Stimulated activated CD4-positive, alpha-beta T cell treated with anti-CD3 and anti-CD28 coated beads, TNF-alpha, amount 100 ng/mL, for 48 hours (primary cell): ENCODE measurements around the gene ASCL5.
"Not testable (repeated sequence)": the region's sequence is repeated elsewhere in the genome, so short reads cannot be mapped to it uniquely, and the experiment has no call there.

Source experiments
- DNase-seq, 3 donors: peaks; one replicate each; pipeline ENCODE4 v3.0.0-alpha.2; 2020; ENCODE audit warnings: low read depth in 3 of 3

ASCL5 gene, protein sequence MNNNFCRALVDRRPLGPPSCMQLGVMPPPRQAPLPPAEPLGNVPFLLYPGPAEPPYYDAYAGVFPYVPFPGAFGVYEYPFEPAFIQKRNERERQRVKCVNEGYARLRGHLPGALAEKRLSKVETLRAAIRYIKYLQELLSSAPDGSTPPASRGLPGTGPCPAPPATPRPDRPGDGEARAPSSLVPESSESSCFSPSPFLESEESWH

DNA sequence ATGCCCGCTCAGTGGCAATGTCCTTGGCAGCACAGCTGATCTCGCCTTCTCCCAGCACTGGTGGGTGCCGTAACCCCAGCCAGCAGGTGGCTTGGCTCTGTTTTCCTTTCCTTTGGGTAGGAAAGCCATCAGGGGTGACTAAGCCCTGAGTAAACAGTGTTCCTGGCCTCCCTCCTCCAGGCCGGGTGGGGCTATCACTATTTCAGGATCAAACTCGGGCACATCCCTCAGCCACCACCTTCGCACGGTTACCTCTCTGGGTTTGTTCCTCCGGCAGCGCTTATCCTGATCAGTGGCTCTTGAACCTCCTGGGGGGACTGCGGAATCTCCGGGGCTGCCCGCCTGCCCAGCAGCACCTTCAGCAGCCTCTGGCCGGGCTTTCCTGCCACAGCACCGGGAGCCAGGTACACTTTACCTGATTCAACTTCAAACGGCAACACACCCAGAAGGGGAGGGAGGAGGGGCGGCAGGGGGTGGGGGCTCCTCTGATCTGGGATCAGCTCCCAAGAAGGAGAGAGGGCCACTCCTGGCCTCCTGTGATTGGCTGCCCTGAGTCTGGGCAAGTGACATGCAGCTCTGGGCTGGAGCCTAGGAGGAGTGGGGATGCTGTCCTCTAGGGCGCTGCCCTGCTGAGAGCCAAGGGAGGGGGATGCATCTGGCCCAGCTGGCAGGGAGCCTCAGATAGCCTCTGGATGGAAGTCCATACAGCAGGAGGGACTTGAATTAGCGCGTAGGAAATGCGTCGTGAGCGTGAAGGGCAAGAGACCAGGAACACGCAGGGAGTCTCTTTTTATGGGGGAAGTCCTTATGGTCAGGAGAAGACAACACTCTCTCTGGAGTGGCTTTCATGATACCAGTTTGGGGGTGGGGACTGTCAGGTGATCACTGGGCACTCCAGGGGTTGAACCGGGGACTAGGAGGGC is at the start of gene ASCL5:
ASCL5 (minus strand) TSS at position 353 of the 923 bp plus-strand sequence. CDS start 11,812 bp downstream, outside the sequence.
- DNase-seq: no peak

DNA sequence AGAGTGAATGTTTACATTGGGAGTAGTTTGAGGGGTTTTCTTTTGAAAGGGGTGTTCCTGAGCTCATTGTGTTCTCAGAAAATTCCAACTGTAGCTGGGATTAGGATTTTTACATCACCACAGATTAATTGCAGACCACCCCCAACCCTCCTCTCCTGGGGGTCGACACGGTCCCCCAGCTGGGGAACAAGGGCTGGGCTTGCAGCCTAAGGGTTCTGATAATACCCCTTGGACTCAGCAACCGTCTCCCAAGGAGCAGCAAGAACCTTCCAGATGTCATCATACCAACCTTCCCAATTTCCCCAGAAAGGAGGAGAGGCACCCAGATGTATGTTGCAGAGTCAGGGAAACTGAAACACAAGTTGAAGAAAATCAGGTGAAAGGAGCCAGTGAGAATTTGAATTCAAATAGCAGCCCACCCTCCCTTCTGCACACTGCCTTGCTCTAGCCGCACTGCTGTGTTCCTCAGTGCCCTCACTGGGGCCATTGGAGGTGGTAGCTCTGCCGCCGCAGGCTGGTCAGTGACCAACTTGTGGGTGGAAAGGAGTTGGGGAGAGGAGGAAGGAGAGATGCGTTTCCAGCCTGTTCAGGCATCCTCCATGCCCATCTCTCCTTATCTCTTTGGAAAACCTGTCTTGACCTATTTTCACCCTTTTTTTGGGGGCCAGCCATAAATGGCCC is 49.0 kb upstream of the ASCL5 start:
- DNase-seq: no peak

DNA sequence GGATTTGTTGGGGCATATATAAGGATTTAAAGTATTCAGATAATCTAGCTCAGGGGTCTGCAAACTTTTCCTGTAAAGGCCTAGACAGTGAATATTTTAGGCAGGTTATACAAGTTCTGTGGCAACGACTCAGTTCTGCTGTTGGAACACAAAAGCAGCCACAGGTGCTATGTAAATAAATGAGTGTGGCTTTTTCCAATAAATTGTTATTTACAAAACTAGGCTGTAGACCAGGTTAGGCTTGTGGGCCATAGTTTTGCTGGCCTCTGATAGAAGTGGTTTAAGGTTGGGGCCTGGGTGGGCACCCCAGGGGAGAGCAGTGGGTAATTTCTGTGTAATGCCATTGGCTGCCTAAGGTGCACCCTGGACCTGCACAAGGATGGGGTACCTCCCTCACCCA is 46.8 kb upstream of the ASCL5 start:
- DNase-seq: no peak

DNA sequence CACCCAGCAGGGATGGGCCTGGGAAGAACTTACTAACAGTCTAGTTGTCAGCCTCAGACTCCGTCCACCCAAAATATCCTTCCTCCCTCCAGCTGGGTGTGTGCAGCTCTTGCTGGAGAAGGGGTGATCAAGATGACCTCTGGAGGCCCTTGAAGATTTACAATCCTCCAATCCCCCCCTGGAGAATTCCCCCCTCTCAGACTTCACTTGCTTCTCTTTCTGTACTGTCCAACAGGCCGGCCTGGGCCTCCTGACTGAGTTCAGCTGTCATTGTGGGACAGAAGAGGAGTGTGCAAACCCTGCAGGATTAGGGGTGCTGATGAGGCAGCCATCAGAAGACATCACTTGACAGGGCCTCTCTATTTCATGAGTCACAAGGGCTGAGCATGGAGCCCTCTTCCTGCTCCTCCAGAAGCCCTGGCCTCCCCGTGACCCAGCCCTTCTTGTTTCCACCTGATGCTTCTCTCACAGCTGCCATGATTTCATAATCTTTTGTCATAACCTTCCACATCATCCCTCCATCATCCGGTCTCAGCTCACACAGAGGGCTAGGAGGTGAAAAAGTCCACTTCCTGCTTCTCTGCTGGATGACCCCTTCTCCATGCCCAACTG is 46.1 kb upstream of the ASCL5 start:
- DNase-seq: no peak

DNA sequence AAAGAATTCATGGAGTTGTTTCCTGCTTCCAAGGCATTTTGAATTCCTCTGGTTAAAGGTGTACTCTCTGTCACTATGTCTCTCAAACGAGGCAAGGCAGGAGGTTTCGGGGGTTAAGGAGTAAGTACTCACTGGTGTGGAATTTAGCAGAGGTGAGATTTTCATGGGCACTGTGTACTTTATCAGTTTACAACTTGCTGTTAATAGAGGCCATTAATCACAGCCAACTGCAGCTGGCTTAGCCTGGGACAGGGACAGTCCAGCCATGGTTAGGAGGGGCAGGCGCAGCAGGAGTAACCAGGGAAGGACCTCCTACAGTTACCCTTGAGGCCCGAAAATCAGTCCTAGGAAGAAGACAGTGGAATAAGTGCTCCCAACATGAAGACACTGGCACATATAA is 45.3 kb upstream of the ASCL5 start:
- no peak for DNase-seq

DNA sequence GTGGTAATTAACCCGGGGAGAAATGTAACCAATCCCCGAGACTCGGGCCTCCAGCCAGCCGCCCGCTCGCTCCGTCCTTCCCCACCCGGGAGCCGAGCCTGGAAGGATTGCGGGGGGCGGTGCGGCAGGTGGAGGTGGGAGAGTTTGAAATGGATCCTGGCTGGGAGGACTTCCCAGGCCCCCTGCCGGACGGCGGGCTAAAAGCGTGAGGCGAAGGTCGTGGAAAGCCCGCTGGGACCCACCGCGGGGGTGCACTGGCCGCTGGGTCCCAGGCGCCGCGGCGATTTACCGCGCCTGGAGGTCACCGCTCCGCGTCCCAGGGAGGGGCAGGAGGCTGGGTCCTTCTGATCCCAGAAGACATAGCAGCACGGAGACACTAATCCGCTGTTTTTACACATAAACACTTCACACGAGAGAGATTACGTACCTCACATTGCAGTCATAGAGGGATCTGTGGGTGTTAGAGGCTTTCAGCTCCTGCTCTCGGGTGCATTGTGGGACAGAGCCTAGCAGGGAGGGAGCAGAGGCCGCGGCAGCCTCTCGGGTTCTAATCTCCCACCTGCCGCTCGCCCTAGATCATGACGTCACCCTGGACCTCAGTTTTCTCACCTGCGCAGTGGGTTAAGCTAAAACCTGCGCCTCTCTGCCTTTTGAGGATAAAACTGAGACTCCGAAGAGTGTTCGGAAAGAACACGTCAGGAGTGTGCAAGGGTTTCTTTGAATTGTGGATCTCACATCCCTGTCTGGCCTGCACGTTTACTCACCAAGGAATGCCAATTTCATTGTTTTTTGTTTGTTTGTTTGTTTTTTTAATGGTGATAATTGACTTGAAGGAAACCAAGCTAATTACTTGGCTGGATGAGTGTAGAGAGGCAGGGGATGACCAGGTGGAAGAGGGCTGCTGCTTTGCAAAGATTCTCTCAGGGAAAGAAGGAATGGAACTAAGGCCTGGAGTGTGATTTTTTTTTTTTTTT is 44.4 kb upstream of the ASCL5 start:
- DNase-seq: peak; percentile 44 to 71 (median 50)

DNA sequence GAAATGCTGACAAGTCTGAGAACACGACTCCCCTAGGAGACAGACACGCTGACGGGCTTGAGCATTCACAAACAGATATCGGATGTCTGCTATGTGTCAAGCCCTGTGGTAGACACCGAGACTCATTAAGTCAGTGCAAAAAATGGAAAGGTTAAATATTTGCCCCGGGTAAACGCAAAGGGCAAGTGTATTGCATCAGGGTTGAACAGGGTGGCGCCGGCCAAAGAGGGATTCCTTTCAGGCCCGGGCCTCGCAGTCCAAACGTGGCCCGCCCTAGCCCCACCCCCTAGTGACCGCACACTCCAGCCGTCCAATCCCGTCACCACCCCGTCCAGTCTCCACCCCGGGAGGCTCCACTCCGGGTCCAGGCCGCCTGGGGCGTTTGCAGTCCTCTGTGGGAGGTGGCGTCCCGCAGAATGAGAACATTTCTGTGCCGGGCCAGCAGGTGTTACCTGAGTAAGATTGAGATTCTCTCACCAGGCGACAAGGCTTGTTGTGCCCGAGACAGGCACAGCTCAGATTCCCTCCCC is 43.6 kb upstream of the ASCL5 start:
- DNase-seq: peak; percentile 66 to 79 (median 76)

DNA sequence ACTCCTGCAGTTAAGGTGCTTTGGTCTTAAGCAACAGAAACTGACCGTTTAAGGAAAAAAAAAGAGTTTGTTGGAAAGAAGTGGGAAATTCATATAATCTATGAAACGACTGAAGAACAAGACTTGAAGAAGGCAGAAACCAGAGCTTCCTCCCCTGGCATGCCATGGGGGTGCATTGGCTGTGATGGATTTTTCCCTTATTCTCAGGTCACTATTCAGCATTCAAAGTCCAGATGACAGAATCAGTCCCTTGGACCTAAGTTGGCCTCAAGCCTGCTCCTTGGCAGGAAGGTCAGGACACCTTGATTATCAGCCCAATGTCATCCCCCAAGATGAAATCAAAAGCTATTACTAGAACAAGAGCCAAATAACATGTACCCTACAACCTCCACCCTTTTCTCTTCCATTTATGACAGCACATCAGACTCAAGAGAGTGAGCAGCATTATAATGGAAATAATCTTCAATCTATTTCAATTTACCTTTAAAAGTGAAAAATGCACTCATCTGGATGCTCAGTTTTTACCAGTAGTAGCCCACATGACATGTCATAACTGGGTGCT is 43.1 kb upstream of the ASCL5 start:
- DNase-seq: no peak

DNA sequence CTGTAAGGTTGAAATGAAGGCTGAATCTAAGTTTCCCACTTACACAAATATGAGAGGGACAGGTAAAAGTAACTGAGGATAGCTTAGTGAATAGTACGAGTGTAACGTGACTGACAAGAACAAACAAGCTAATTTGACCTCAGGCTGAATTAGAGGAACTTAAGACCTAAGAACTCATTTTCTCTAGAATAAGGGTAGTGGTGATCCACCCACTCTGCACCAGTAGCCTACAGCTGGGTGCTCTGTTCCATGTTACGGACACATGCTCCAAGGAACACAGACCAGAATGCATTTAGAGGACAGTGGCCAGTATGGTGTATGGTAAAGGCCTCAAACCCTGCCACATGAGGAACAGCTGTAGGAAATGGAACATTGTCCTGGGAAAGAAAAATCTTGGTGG is 42.2 kb upstream of the ASCL5 start:
- DNase-seq: no peak

DNA sequence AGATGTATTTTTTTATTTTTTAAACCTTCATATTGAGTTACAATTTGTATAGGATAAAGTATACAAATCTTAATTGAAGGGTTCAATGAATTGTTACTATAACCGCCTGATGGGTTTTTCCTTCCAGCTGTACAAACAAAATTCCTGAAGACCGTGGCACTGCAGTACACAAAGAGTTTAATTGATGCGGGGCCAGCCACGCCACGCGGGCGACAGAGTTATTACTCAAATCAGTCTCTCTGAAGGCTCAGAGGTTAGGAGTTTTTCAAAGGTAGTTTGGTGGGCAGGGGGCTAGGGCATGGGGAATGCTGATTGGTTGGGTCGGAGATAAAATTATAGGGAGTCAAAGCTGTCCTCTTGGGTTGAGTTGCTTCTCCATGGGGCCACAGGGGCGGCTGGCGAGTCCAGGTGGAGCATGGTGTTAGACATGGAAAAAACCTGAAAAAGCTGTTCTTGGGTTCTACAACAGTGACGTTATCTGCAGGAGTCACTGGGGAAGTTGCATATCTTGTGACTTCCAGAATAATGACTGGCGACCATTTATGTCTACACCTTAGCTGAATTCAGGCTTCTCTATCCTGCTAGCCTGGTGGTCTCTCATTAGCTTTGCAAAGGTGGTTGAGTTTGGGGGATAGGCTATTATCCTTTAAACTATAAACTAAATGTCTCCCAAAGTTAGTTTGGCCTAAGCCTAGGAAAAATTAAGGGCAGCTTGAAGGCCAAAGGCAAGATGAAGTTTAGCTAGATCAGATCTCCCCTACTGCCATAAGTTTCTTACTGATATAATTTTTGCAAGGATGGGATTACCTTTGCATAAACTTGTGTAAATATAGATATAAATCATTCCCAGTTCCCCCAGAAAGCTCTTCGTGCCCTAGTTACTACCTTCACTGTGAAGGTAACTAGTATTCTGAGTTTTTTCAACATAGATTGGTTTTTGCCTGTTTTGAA is 40.3 kb upstream of the ASCL5 start:
- no peak for DNase-seq

DNA sequence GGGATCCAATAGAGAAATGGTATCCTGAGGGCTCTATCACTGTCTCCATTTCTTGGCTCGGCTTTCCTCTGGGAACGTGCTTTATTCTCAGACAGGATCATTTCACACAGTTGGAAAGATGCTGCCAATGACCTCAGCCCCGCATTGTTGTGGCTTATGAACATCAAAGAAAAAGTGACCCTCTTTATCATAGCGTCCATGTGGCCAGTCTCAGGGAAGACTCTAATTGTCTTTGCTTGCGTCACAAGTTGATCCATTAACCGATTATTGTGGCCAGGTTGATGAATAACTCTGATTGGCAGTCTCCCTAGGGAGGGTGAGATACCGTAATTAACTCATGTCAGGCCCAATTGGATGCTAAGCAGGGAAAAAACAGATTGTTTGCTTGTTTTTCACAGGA is 37.7 kb upstream of the ASCL5 start:
- DNase-seq: no peak

DNA sequence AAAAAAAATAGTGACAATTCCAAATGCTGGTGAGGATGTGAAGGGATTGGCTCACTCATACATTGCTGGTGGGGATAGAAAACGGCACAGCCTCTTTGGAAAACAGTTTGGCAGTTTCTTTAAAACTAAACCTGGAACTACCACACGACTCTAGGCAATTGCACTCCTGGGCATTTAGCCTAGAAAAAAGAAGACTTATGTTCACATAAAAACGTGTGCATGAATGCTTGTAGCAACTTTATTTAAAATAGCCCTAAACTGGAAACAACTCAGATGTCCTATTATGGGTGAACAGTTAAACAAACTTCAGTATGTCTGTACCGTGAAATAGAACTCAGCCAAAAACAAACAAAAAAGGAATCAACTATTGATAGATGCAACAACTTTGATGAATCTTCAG is 36.7 kb upstream of the ASCL5 start:
- DNase-seq: no peak

DNA sequence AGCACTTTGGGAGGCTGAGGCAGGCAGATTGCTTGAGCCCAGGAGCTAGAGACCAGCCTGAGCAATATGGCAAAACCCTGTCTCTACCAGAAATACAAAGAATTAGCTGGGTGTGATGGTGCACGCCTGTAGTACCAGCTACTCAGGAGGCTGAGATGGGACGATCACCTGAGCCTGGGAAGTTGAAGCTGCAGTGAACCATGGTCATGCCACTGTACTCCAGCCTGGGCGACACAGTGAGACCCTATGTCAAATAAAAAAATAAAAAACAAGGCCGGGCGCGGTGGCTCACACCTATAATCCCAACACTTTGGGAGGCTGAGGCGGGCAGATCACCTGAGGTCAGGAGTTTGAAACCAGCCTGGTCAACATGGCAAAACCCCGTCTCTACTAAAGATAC is 36.1 kb upstream of the ASCL5 start:
- not testable (repeated sequence) for DNase-seq

DNA sequence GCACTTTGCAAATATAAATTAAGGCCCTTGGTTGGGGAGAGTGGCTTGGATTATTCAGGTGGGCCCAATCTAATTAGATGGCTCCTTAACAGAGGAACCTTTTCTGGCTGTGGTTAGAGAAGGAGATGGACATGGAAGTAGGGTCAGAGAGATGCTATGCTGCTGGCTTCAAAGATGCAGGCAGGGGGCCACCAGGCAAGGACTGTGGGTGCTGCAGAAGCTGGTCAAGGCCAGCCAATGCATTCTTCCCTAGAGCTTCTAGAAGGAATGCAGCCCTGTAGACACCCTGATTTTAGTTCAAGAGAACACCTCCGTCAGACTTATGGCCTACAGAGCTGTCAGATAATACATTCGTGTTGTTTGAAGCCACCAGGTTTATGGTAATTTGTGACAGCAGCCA is 31.0 kb upstream of the ASCL5 start:
- no peak for DNase-seq

DNA sequence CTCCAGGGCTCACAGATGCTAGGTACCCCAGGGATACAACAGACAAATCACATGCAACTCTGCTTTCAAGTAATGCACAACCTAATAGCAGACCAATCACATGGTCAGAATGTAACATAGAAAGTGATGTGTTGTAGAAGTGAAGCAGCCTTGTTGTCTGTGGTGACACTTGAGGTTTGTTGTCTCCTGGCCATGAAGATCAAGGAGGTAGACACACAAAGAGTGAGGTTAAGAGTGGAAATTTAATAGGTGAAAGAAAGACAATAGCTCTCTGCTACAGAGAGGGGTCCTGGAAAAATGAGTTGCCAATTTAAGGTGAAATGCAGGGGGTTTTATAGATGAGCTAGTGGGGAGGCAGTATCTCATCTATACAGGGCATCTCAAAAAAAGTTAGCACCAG is 29.8 kb upstream of the ASCL5 start:
- no peak for DNase-seq

DNA sequence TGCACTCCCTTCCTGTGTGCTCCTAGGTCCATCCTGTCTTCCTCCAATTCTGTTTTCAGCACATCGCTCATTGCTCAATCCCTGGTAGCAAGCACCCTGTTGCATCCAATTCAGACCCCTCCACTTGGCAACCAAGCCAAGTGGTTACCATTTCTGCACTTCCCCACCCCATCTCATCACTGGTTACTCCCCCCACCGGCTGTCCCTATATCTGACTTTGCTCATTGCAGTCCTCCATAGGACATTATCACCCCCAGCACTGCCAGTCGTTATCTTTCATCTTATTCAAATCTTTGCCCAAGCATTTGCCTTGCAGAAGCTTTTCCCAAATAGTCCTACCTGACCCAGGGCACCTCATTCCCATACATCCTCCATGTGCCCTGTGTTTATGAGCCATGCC is 29.4 kb upstream of the ASCL5 start:
- DNase-seq: no peak

DNA sequence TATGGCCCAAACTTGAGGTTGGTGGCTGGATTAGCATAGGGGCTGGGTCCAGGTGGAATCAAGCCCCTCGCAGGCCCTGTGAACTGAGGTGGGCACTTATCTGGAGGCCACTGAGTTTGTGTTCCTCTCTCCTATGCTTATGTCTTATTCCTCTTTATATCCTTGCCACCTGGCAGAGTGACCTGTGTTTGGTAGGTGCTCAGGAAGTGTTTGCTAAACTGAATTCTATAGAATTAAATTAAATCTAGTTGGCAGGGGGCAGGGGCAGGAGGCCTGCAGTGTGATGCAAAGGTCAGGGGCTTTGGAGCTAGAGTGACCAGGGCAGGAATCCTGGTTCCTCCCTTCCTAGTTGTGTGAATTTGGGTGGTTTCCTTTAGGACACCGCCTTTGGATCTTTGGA is 28.4 kb upstream of the ASCL5 start:
- DNase-seq: no peak

DNA sequence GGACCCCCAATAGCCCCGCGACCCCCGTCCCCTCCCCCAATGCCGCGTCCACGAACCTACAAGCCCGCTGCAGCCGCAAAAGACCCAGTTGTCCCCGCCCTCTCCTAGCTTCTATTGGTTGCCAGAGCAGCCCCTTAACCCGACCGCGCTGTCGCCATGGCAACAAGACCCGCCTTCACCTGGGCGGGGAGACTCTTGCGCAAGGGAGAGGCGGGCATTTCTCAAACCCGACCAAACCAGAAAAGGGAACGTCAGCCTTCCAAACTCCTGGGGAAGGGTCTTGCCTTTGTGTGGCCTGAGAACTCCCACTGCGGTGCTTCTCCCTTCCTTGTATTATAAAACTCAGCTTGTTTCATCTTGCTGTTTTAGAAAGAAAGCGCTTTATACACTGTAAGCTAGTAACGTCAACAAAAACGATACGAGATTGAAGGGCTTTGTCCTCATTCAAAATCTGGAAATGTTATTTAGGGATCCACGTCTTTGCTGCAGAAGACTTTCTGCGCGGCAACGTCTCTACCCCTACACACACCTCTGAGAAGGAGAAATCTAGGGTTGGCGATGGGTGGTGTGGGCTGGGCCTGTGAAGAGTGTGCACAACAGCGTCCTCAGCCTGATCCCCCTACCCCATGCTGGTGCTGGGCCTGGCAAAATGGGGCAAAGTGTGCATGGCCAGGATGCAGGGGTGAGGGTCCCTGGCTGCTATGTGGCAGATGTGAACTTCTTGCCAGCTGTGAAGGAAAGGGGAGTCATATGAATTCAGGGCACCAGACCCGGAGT is 27.6 kb upstream of the ASCL5 start, which contains the start of gene TMEM9:
TMEM9 (minus strand) TSS at position 86 of the 777 bp plus-strand sequence. CDS start 551 bp downstream, outside the sequence.
- peak; percentile 94 to 98 (median 97) for DNase-seq
